OCI-LY7 (cell line): ENCODE measurements around the gene CD164.

Source experiments
- EZH2phosphoT487 ChIP-seq: fragments of 200-600 bp; sonication (generic); IDR thresholded peaks from 2 replicates; pipeline ENCODE4 v1.6.1; 2018; ENCODE audit warnings: low read depth, borderline replicate concordance, mild to moderate bottlenecking, mixed run types, antibody characterized with exemption, low read length, moderate library complexity, mixed read lengths
- TF ChIP-seq, protein P1 (sequence below): fragments of 200-600 bp; sonication (generic); conservative IDR thresholded peaks from 2 replicates; pipeline ENCODE4 v1.5.1; 2014; ENCODE audit warnings: mild to moderate bottlenecking, antibody characterized with exemption, low read length, moderate library complexity, mixed read lengths

DNA sequence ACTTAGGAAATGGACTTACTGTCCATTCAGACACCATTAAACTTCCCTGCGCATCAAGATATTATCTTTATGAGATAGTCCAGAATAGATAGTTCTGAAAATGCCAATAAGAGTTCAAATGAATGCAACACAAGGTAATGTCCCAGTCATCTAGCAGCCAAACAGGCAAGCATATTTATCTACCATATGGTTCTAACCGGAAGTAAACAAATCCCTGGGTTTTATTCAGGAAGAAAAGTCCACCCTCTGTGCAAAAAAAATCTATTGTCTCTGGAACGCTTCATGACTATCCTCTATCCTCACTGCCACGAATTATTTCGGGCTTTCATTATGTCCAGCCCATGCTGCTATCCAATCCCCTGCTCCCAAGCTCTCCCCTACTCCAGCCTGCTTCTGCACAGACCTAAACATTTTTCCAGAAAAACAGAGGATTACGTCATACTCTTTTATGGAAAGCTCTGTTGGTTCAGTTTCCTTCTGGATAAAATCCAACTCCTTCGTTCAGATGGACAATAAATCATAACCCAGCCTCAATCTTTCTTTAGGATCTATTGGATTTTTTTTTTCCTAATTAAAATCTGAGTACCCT lies 46.7 kb upstream of the CD164 start:
- TF ChIP-seq, protein P1, sequence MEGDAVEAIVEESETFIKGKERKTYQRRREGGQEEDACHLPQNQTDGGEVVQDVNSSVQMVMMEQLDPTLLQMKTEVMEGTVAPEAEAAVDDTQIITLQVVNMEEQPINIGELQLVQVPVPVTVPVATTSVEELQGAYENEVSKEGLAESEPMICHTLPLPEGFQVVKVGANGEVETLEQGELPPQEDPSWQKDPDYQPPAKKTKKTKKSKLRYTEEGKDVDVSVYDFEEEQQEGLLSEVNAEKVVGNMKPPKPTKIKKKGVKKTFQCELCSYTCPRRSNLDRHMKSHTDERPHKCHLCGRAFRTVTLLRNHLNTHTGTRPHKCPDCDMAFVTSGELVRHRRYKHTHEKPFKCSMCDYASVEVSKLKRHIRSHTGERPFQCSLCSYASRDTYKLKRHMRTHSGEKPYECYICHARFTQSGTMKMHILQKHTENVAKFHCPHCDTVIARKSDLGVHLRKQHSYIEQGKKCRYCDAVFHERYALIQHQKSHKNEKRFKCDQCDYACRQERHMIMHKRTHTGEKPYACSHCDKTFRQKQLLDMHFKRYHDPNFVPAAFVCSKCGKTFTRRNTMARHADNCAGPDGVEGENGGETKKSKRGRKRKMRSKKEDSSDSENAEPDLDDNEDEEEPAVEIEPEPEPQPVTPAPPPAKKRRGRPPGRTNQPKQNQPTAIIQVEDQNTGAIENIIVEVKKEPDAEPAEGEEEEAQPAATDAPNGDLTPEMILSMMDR: no peak
- TF ChIP-seq EZH2phosphoT487: no peak
